T-helper 1 cell treated with Interleukin-12 subunit alpha and Interleukin-12 subunit beta and Interleukin-4 antibody, amounts not matched to agents 30 μg/mL and 1 μg/mL, for 36 hours (primary cell): ENCODE results near the gene EXOC2.

ENCODE experiments used
- H3K27ac Mint-ChIP-seq: one replicate; pipeline ENCODE4 v1.8.0; 2021; ENCODE audit warnings: mild to moderate bottlenecking, mixed read lengths
- H3K27me3 Mint-ChIP-seq: one replicate; pipeline ENCODE4 v1.8.0; 2021; ENCODE audit warnings: low read depth, mixed read lengths
- H3K36me3 Mint-ChIP-seq: one replicate; pipeline ENCODE4 v1.8.0; 2021; ENCODE audit warnings: low read depth, mixed read lengths
- H3K4me1 Mint-ChIP-seq: one replicate; pipeline ENCODE4 v1.8.0; 2021; ENCODE audit warnings: low read depth, mixed read lengths
- H3K4me3 Mint-ChIP-seq: one replicate; pipeline ENCODE4 v1.8.0; 2021; ENCODE audit warnings: mild to moderate bottlenecking, moderate library complexity, mixed read lengths
- H3K9me3 Mint-ChIP-seq: one replicate; pipeline ENCODE4 v1.8.0; 2021; ENCODE audit warnings: mixed read lengths

EXOC2 gene

DNA sequence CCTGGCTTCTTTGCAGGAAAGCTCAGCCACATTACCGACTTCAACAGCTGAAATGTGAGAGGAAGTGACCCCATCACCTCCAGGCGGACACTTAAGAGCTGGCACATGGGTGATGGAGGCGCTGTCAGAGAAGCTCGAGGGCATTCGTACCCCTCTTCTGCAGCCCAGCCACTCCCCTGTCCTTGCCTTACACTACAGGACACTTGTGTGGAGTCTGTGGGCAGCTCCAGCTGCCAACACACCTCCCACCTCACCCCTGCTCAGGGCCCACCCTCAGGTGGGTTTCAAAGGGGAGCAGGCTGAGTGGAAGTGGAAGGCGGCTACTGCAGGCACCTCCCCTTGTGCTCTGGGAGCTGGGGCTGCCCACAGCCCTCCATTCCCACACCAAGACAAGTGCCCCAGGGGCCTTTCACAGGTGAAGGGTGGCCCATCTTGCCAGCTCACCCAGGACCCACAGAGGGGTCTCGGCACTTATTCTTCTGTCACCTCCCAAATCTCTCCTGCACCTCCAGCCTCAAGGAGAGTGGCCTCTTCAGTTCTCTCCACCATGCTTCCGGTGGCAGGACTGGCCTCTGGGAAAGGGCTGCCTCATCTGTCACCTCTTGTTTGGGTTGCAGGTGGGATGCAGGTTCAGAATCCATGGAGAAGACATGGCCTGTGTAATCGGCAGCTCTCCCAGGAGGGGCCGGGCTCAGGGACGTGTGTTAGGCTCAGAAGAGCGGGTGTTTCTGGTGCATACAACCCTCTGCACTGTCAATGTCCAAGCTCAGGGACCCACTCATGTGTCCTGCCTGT is 251.6 kb downstream of the EXOC2 start:
- H3K9me3 Mint-ChIP-seq: no peaks in the 10 kb centered on the region
- H3K4me3 Mint-ChIP-seq: no peak overlapping the region
- H3K36me3 Mint-ChIP-seq: no peaks in the 10 kb centered on the region
- H3K27ac Mint-ChIP-seq: no peak overlapping the region
- no peaks in the 10 kb centered on the region for H3K27me3 Mint-ChIP-seq
- H3K4me1 Mint-ChIP-seq: peaks cover 29% of the 10 kb centered on the region

DNA sequence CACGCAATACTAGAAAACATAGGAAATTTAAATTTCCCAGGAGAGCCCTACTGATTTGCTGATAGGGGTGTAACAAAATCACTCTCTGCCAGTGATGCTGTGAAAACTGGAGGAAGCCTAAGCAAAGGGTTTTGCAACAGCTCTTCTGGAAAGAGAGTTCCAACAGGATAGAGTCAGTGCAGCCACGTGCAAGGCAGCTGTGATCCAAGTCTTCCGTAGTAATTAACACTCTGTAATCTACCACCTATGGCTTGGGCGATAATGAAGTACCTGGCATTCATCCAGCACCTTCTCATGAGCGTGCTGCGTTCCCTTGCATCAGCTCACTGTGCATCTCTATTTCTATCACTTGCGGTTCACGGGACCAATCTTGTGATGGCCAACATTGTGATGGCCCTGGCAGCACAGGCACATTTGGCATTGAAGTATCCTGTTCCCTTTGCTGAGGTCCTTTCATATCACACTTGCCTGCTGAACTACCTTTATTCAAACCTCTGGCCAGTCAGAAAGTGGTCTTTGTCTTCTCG is 253.2 kb downstream of the EXOC2 start:
- Mint-ChIP-seq H3K4me1 (peaks cover 18% of the 10 kb centered on the region), H3K9me3 (no peaks in the 10 kb centered on the region), H3K4me3 (no peak overlapping the region), H3K36me3 (no peaks in the 10 kb centered on the region), H3K27me3 (no peaks in the 10 kb centered on the region), H3K27ac (no peak overlapping the region)

DNA sequence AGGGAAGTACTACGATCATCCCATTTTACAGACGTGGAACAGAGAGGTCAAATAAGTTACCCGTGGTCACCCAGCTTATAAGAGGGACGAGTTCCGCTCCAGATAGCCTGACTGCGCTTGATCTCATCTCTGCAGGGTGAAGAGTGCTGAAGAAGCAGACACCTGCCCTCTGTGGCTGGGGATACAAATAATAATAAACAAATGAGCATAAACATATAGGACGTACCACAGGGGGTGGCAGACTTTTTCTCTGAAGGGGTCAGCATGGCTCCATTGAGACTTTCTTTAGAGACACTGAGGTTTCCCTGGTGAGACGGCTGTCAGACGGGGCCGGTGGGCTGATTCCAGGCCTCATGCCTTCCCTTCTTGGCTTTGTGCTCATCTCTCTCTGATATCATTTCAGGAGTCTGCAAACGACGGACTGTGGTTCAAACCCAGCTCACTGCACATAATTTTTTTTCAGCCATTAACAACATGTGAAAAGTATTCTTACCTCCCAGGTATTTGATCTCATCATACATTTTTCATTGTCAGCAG is 254.2 kb downstream of the EXOC2 start:
- no peaks in the 10 kb centered on the region for H3K36me3 Mint-ChIP-seq
- no peak overlapping the region for H3K4me3 Mint-ChIP-seq
- H3K27ac Mint-ChIP-seq: no peak overlapping the region
- H3K4me1 Mint-ChIP-seq: peaks cover 21% of the 10 kb centered on the region
- no peaks in the 10 kb centered on the region for H3K9me3 Mint-ChIP-seq
- H3K27me3 Mint-ChIP-seq: no peaks in the 10 kb centered on the region

DNA sequence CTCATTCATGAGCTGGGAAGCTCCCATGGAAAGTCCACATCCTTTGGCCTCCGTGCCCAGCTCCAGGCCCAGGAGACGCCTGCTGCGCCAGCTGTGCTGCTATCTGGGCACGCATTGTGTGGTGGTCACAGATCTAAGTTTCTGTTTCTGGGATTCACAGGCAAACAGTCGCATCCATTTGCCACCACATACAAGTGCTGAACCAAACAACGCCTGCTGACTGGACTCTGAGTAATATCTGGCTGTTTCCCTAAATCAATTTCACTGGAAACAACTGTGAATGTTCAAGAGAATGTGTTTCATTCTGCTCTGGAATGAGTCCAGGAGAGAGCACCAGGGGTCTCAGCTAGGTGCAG is 255.9 kb downstream of the EXOC2 start:
- Mint-ChIP-seq H3K9me3 (no peaks in the 10 kb centered on the region), H3K27ac (no peak overlapping the region), H3K36me3 (no peaks in the 10 kb centered on the region), H3K4me3 (no peak overlapping the region), H3K27me3 (no peaks in the 10 kb centered on the region), H3K4me1 (peaks cover 30% of the 10 kb centered on the region)

DNA sequence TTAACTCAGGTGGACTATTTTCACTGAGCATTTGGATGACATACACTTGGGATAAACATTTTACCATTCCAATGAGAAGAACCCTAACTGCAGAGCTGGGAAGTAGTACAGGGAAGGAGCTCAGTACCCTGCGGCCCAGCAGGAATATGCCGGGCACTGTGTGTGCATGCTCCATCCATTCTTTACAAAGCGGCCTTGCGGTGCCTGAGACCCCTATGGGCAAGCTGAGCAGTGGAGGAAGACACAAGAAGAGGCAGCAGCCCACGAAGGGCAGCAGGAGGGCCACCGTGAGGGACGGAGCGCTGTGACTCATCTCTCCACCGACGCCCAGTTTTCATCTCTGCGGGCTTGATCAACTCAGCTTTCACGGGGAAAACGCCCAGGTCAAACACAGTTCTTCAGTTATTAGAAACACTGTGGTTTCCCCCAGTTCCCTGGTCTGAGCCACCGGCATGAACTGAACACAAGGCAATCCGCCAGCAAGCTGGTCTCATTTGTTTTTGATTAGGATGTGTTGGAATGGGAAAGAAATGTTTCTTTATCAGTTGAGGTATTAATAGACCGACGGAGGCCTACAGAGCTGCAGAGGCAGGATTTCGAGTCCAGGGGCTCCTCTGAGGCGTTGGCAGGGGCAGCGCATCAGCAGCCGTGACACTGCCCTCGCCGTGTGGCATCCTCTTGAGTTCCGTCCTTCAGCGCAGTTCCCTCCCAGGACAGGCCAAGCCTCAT is 256.5 kb downstream of the EXOC2 start:
- H3K4me3 Mint-ChIP-seq: no peak overlapping the region
- no peaks in the 10 kb centered on the region for H3K27me3 Mint-ChIP-seq
- H3K4me1 Mint-ChIP-seq: peaks cover 35% of the 10 kb centered on the region
- H3K36me3 Mint-ChIP-seq: no peaks in the 10 kb centered on the region
- H3K27ac Mint-ChIP-seq: peak overlapping the region; percentile 14
- no peaks in the 10 kb centered on the region for H3K9me3 Mint-ChIP-seq

DNA sequence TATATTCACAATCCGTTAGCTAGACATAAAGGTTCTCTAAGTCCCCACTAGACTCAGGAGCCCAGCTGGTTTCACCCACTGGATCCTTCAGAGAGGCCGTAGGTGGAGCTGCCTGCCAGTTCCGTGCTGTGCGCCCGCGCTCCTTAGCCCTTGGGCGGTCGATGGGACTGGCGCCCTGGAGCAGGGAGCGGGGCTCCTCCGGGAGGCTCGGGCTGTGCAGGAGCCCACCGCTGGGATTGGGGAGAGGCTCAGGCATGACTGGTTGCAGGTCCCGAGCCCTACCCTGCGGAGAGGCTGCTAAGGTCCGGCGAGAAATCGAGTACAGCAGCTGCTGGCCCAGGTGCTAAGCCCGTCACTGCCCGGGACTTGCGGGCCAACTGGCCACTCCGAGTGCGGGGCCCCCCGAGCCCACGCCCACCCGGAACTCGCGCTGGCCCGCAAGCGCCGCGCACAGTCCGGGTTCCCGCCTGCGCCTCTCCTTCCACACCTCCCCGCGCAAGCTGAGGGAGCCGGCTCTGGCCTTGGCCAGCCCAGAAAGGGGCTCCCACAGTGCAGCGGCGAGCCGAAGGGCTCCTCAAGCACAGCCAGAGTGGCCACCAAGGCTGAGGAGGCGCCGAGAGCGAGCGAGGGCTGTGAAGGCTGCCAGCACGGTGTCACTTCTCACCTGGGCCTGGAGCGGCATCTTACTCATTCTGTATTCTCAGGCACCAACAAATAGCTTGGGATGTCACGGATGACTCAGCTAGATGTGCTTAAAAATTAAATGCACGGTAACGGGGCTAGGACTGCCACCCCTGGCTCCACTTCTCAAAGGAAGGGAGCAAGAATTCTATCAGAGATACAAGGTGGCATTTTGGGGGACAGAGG is 257.3 kb downstream of the EXOC2 start:
- Mint-ChIP-seq H3K4me3 (no peak overlapping the region), H3K27me3 (no peaks in the 10 kb centered on the region), H3K36me3 (no peaks in the 10 kb centered on the region), H3K4me1 (peaks cover 41% of the 10 kb centered on the region), H3K9me3 (no peaks in the 10 kb centered on the region), H3K27ac (peak overlapping the region; percentile 88)
